Neural cell (in vitro differentiated cells): Measurements from ENCODE around the gene CLPSL2. TPM values are rescaled to one million over a fixed set of nuclear protein-coding genes. Genes with fewer than 3 reads are reported as not detected.

Experiments used
- H2AFZ ChIP-seq: fragments of 200-600, 300-800 bp; sonication (generic), shearing (Covaris generic); 2 replicates; pipeline ENCODE4 v1.6.0; 2014; ENCODE audit warnings: low read depth, mild to moderate bottlenecking, antibody characterized with exemption, low read length, moderate library complexity
- H3F3A ChIP-seq: fragments of 200-600 bp; shearing (Covaris generic); 2 replicates; pipeline ENCODE4 v1.6.1; 2016; ENCODE audit warnings: mild to moderate bottlenecking, moderate library complexity, mixed read lengths, antibody characterized with exemption, low read length; ENCODE audit not compliant: insufficient read depth, poor library complexity, severe bottlenecking
- H3K27ac ChIP-seq: fragments of 200-600, 300-800 bp; sonication (generic), shearing (Covaris generic); 2 replicates; pipeline ENCODE4 v1.5.1; 2014; ENCODE audit warnings: mild to moderate bottlenecking, low read length, moderate library complexity
- H3K27me3 ChIP-seq: fragments of 300-800, 200-600 bp; sonication (generic), shearing (Covaris generic); 2 replicates; pipeline ENCODE4 v1.6.0; 2014; ENCODE audit warnings: mild to moderate bottlenecking, low read depth, low read length, moderate library complexity; ENCODE audit not compliant: insufficient read depth
- H3K36me3 ChIP-seq: fragments of 300-800, 200-600 bp; sonication (generic), shearing (Covaris generic); 2 replicates; pipeline ENCODE4 v1.5.1; 2014; ENCODE audit warnings: mild to moderate bottlenecking, antibody characterized with exemption, low read length, moderate library complexity; ENCODE audit not compliant: insufficient read depth
- H3K4me2 ChIP-seq: fragments of 300-800, 200-600 bp; sonication (generic), shearing (Covaris generic); 2 replicates; pipeline ENCODE4 v1.6.0; 2014; ENCODE audit warnings: mild to moderate bottlenecking, low read length
- H3K4me3 ChIP-seq: fragments of 300-800, 200-600 bp; sonication (generic), shearing (Covaris generic); 2 replicates; pipeline ENCODE4 v1.5.1; 2014; ENCODE audit warnings: mild to moderate bottlenecking, low read length, moderate library complexity
- H3K79me2 ChIP-seq: fragments of 200-600 bp; shearing (Covaris generic); replicated peaks from 2 replicates; pipeline ENCODE4 v1.6.0; 2014; ENCODE audit warnings: mild to moderate bottlenecking, low read length, moderate library complexity; ENCODE audit not compliant: insufficient read depth
- H3K9ac ChIP-seq: fragments of 300-800, 200-600 bp; sonication (generic), shearing (Covaris generic); 2 replicates; pipeline ENCODE4 v1.6.1; 2016; ENCODE audit warnings: mild to moderate bottlenecking, low read length, mixed read lengths
- H3K9me2 ChIP-seq: fragments of 200-600 bp; shearing (Covaris generic); 2 replicates; pipeline ENCODE4 v1.6.1; 2016; ENCODE audit warnings: mild to moderate bottlenecking, low read length, mixed read lengths; ENCODE audit not compliant: insufficient read depth
- H3K9me3 ChIP-seq: fragments of 200-600, 300-800 bp; sonication (generic), shearing (Covaris generic); 2 replicates; pipeline ENCODE4 v1.6.1; 2016; ENCODE audit warnings: mild to moderate bottlenecking, mixed run types, low read length, moderate library complexity, mixed read lengths
- H4K20me1 ChIP-seq: fragments of 200-600 bp; shearing (Covaris generic); 2 replicates; pipeline ENCODE4 v1.6.1; 2016; ENCODE audit warnings: mild to moderate bottlenecking, mixed run types; ENCODE audit not compliant: insufficient read depth
- EP300 ChIP-seq: fragments of 450-650 bp; conservative IDR thresholded peaks from 2 replicates; pipeline ENCODE4 v1.6.1; 2014; ENCODE audit warnings: antibody characterized with exemption, mild to moderate bottlenecking, moderate library complexity; ENCODE audit not compliant: poor library complexity, severe bottlenecking
- EZH2 ChIP-seq: fragments of 200-600, 300-800 bp; shearing (Covaris generic), sonication (generic); IDR thresholded peaks from 2 replicates; pipeline ENCODE4 v1.6.1; 2014; ENCODE audit warnings: antibody characterized with exemption, low read length, borderline replicate concordance, mild to moderate bottlenecking; ENCODE audit not compliant: insufficient read depth, poor library complexity, severe bottlenecking
- MXI1 ChIP-seq: fragments of 450-650 bp; conservative IDR thresholded peaks from 2 replicates; pipeline ENCODE4 v1.6.1; 2014; ENCODE audit warnings: antibody characterized with exemption, mild to moderate bottlenecking; ENCODE audit not compliant: poor library complexity, severe bottlenecking
- POLR2AphosphoS5 ChIP-seq: IDR thresholded peaks from 2 replicates; pipeline ENCODE4 v1.6.1; 2012
- RAD21 ChIP-seq: fragments of 450-650 bp; conservative IDR thresholded peaks from 2 replicates; pipeline ENCODE4 v1.6.1; 2014; ENCODE audit warnings: antibody characterized with exemption, mild to moderate bottlenecking, moderate library complexity
- SMC3 ChIP-seq: fragments of 450-650 bp; conservative IDR thresholded peaks from 2 replicates; pipeline ENCODE4 v1.6.1; 2014; ENCODE audit warnings: antibody characterized with exemption, mild to moderate bottlenecking, moderate library complexity; ENCODE audit not compliant: poor library complexity
- TAF1 ChIP-seq: IDR thresholded peaks from 2 replicates; pipeline ENCODE4 v1.6.1; 2012; ENCODE audit warnings: low read depth
- polyA plus RNA-seq: library from polyadenylated mRNA; depleted of rRNA; stranded (reverse); fragments of >200 nt; gene quantifications from 2 replicates; pipeline ENCODE4 v1.2.3, GENCODE V29; 2014
- TF ChIP-seq, protein P1 (sequence below): fragments of 450-650 bp; IDR thresholded peaks from 2 replicates; pipeline ENCODE4 v1.5.1; 2014; ENCODE audit warnings: antibody characterized with exemption, mild to moderate bottlenecking, moderate library complexity; ENCODE audit not compliant: poor library complexity, severe bottlenecking
- TF ChIP-seq, protein P2 (sequence below): IDR thresholded peaks from 2 replicates; pipeline ENCODE4 v1.6.1; 2012; ENCODE audit warnings: borderline replicate concordance

Gene CLPSL2
- polyA plus RNA-seq, 1 donor from 2014 or later: not detected

DNA sequence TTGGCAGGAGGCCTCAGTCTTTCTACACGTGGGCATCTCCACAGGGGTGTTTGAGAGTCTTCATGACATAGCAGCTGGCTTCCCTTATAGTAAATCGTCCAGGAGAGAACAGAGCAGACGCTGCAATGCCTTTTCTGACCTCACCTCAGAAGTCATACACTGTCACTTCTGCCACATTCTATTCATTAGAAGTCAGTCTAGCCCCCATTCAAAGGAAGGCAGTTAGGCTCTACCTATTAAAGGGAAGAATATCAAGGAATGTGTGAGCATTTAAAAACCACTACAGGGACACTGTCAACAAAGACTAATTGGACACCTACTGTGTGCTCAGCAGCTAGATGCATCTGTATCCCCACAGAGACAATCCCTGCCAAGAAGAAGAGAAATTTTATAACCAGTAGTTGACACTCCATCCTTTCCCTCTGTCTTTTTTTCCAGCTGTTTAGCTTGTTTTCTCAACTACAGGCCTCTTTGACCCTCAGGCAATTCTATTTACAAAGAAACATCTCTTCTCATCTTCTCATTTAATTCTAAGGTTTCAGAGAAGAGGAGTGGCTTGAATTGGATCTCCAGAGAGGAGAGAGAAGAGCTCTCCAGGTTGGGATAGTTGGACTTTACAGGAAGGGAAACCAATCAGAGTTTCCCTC, 21.0 kb upstream of the CLPSL2 start:
- Histone ChIP-seq H3K9me2 (no peaks in the 10 kb centered on the region), H3K36me3 (no peaks in the 10 kb centered on the region), H3F3A (no peaks in the 10 kb centered on the region), H2AFZ (no peak overlapping the region), H3K27ac (no peak overlapping the region), H3K27me3 (no peaks in the 10 kb centered on the region), H3K9me3 (no peaks in the 10 kb centered on the region), H3K4me2 (no peak overlapping the region), H3K4me3 (no peak overlapping the region), H4K20me1 (no peaks in the 10 kb centered on the region), H3K79me2 (no peaks in the 10 kb centered on the region), H3K9ac (no peak overlapping the region)
- TF ChIP-seq EP300: no peak
- TF ChIP-seq SMC3: no peak
- no peak for TF ChIP-seq MXI1
- TF ChIP-seq, protein P1, sequence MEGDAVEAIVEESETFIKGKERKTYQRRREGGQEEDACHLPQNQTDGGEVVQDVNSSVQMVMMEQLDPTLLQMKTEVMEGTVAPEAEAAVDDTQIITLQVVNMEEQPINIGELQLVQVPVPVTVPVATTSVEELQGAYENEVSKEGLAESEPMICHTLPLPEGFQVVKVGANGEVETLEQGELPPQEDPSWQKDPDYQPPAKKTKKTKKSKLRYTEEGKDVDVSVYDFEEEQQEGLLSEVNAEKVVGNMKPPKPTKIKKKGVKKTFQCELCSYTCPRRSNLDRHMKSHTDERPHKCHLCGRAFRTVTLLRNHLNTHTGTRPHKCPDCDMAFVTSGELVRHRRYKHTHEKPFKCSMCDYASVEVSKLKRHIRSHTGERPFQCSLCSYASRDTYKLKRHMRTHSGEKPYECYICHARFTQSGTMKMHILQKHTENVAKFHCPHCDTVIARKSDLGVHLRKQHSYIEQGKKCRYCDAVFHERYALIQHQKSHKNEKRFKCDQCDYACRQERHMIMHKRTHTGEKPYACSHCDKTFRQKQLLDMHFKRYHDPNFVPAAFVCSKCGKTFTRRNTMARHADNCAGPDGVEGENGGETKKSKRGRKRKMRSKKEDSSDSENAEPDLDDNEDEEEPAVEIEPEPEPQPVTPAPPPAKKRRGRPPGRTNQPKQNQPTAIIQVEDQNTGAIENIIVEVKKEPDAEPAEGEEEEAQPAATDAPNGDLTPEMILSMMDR: no peak
- no peak for TF ChIP-seq TAF1
- TF ChIP-seq, protein P2, sequence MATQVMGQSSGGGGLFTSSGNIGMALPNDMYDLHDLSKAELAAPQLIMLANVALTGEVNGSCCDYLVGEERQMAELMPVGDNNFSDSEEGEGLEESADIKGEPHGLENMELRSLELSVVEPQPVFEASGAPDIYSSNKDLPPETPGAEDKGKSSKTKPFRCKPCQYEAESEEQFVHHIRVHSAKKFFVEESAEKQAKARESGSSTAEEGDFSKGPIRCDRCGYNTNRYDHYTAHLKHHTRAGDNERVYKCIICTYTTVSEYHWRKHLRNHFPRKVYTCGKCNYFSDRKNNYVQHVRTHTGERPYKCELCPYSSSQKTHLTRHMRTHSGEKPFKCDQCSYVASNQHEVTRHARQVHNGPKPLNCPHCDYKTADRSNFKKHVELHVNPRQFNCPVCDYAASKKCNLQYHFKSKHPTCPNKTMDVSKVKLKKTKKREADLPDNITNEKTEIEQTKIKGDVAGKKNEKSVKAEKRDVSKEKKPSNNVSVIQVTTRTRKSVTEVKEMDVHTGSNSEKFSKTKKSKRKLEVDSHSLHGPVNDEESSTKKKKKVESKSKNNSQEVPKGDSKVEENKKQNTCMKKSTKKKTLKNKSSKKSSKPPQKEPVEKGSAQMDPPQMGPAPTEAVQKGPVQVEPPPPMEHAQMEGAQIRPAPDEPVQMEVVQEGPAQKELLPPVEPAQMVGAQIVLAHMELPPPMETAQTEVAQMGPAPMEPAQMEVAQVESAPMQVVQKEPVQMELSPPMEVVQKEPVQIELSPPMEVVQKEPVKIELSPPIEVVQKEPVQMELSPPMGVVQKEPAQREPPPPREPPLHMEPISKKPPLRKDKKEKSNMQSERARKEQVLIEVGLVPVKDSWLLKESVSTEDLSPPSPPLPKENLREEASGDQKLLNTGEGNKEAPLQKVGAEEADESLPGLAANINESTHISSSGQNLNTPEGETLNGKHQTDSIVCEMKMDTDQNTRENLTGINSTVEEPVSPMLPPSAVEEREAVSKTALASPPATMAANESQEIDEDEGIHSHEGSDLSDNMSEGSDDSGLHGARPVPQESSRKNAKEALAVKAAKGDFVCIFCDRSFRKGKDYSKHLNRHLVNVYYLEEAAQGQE: no peak
- no peak for TF ChIP-seq POLR2AphosphoS5
- no peak for TF ChIP-seq EZH2
- no peak for TF ChIP-seq RAD21

DNA sequence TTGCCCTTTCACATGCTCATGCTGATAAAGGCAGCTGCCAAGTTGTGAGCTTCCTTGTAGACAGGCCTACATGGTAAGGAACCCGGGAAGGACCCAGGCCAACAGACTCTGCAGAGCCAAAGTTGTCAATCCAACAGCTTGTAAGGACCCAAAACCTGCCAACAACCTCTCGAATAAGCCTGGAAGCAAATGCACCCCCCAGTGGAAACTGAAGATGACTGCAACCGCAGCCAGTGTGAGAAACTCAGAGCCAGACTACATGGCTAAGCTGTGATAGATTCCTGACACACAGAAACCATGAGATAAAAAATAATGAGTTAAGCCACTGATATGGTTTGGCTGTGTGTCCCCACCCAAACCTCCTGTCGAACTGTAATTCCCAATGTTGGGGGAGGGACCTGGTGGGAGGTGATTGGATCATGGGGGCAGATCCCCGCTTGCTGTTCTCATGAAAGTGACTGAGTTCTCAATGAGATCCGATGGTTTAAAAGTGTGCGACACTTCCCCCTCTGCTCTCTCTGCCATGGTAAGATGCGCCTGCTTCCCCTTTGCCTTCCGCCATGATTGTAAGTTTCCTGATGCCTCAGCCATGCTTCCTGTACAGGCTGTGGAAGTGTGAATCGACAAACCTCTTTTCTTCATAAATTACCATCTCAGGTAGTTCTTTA, 18.8 kb upstream of the CLPSL2 start:
- no peaks in the 10 kb centered on the region for H3K36me3 ChIP-seq
- H3K27me3 ChIP-seq: no peaks in the 10 kb centered on the region
- H3K4me2 ChIP-seq: no peak overlapping the region
- H3K9me2 ChIP-seq: no peaks in the 10 kb centered on the region
- no peak overlapping the region for H3K27ac ChIP-seq
- no peaks in the 10 kb centered on the region for H4K20me1 ChIP-seq
- H2AFZ ChIP-seq: no peak overlapping the region
- H3K4me3 ChIP-seq: no peak overlapping the region
- H3K79me2 ChIP-seq: no peaks in the 10 kb centered on the region
- H3F3A ChIP-seq: no peaks in the 10 kb centered on the region
- no peak overlapping the region for H3K9ac ChIP-seq
- TF ChIP-seq EZH2 (no peak), EP300 (no peak), MXI1 (no peak), RAD21 (peak; percentile 8), SMC3 (no peak), TAF1 (no peak), POLR2AphosphoS5 (no peak)
- TF ChIP-seq, protein P1: peak; percentile 31
- TF ChIP-seq, protein P2: no peak
- no peaks in the 10 kb centered on the region for H3K9me3 ChIP-seq
